GM18868 (cell line): Measurements from ENCODE around the gene ALDH16A1.

Source experiments
- ATAC-seq: cut with Tn5 transposase; IDR thresholded peaks from one replicate; pipeline ENCODE4 v1.9.1; 2021; ENCODE audit warnings: mild to moderate bottlenecking, moderate library complexity; ENCODE audit not compliant: unreplicated experiment

The ALDH16A1 gene

DNA sequence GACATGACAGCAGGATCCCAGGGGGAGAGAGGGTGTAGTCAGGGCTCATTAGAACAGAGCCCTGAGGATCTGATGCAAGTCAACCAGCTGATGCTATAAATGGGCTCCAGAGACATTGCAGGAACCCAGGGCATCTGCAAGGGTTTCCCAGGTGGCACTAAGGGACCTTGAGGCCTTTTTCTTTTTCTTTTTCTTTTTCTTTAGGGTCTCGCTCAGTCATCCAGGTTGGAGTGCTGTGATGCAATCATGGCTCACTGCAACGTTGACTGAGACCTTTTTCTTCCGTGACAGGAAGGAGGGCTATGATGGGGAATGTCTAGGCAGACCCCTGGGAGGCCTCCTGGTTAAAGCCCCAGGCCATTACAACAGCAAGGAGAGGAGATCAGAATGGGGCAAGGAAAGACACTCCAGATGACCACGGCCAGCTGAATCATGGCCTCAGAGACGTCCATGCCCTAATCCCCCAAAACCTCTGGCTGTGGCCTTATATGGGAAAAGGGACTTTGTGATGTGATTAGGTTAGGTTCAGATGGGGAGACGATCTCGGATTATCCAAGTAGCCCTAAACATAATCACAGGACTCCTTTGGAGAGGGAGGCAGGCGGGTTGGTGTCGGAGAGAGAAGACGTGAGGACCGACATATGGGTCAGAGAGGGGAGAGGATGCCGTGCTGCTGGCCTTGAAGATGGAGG is 54.9 kb downstream of the ALDH16A1 start:
- ATAC-seq = no peak

DNA sequence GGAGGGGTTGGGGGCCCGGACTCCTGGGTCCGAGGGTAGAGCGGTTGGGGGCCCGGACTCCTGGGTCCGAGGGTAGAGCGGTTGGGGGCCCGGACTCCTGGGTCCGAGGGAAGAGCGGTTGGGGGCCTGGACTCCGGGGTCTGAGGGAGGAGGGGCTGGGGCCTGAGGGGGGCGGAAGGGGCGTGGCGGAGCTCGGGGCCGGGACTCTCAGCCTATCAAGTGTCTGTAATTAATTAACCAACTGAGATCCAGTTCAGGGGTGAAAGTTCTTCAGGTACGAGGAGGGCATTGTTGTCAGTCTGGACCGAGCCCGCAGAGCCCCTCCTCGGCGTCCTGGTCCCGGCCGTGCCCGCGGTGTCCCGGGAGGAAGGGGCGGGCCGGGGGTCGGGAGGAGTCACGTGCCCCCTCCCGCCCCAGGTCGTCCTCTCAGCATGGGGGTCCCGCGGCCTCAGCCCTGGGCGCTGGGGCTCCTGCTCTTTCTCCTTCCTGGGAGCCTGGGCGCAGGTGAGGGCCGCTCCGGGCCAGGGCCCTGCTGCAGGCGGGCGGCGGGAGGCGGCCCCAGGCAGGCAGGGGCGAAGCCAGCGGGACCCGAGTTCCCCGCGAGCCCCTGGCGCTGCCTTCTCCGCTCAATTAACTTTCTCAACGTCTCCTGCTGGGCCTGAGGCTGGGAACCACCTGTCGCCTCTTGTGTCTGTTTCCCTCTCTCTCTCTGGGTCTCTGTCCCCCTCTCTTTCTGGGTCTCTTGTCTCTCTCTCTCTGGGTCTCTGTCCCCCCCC is 60.1 kb downstream of the ALDH16A1 start:
- ATAC-seq = no peak

DNA sequence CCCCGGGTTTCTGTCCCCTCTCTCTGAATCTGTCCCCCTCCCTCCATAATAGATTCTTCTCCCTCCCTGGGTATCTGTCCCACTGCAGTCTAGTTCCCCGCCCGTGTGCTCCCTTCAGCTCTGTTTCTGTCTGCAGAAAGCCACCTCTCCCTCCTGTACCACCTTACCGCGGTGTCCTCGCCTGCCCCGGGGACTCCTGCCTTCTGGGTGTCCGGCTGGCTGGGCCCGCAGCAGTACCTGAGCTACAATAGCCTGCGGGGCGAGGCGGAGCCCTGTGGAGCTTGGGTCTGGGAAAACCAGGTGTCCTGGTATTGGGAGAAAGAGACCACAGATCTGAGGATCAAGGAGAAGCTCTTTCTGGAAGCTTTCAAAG is 60.7 kb downstream of the ALDH16A1 start:
- ATAC-seq = no peak

DNA sequence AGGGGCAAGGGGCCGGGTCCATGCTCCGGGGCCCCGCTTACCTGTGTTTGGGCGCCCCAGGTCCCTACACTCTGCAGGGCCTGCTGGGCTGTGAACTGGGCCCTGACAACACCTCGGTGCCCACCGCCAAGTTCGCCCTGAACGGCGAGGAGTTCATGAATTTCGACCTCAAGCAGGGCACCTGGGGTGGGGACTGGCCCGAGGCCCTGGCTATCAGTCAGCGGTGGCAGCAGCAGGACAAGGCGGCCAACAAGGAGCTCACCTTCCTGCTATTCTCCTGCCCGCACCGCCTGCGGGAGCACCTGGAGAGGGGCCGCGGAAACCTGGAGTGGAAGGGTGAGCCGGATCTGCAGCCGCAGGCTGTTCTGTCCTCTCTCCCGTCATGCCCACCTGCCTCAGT is 61.1 kb downstream of the ALDH16A1 start:
- ATAC-seq = no peak

DNA sequence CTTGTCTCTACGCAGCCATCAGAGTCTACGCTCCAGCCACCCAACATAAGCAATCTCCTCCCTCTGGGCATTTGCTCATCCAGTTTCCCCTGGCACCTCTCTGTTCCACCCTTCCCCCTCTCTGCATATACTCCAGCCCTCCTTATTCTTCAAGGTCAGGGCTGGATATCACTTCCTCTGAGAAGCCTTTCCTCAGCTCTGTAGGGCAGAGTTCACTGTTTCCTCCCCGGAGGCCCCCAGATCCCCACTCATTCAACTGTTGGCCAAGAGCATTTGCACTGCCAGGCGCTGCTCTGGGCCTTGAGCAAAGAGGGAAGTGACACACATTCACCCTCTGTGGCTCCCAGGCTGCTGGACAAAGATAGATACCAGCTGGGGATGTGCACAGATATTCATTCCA is 62.7 kb downstream of the ALDH16A1 start:
- ATAC-seq = no peak

DNA sequence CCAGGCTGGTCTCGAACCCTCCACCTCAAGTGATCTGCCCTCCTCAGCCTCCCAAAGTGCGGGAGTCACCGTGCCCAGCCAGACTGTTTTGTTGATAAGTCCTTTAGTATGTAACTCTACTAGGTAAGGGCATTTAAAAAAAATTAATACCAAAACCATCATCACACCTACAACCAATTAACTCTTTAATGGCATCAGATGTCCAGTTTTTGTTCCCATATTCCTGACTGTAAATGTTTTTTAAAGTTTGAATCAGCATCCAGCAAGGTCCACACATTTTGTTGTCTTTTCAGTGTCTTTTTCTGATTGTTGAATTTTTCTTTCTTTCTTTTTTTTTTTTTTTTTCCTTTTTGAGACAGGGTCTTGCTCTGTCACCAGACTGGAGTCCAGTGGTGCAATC is 65.0 kb downstream of the ALDH16A1 start:
- ATAC-seq = no peak
